A673 (cell line): Measurements from ENCODE around the gene ZDHHC20. TPM values are rescaled to one million over a fixed set of nuclear protein-coding genes. Genes with fewer than 3 reads are reported as not detected.
A peak's percentile ranks its signal among the peaks of the same experiment; 100 is the strongest.

Experiments
- BruUV-seq: library from RNA; stranded (reverse); fragments of 400-500 nt; replicated peaks from 2 replicates; lab custom pipeline; 2021; lab: Mats Ljungman, UMichigan
- CTCF ChIA-PET: fragments of 300-600 bp; sonication (Branson Sonifier 250); formaldehyde crosslinking; loops from one replicate; lab custom pipeline; 2022; ENCODE audit warnings: antibody characterized with exemption; lab: Charles Lee
- POLR2A ChIA-PET: fragments of 300-600 bp; sonication (Branson Sonifier 250); formaldehyde crosslinking; loops from one replicate; lab custom pipeline; 2022; ENCODE audit warnings: antibody characterized with exemption; ENCODE audit not compliant: low non-redundant PET; lab: Charles Lee
- DNase-seq: peaks from one replicate; pipeline ENCODE4 v3.0.0-alpha.2; 2015; ENCODE audit warnings: low spot score
- H3K27ac ChIP-seq: fragments of 200-600 bp; sonication (generic); 2 replicates; pipeline ENCODE4 v1.5.1; 2016; ENCODE audit warnings: mixed run types, low read depth, mild to moderate bottlenecking, mixed read lengths, antibody characterized with exemption, low read length; ENCODE audit not compliant: poor library complexity, severe bottlenecking
- H3K27me3 ChIP-seq: fragments of 200-600 bp; sonication (generic); replicated peaks from 2 replicates; pipeline ENCODE4 v1.6.1; 2017; ENCODE audit warnings: mixed run types, low read depth, mild to moderate bottlenecking, mixed read lengths, antibody characterized with exemption, low read length; ENCODE audit not compliant: insufficient read depth, poor library complexity
- H3K36me3 ChIP-seq: fragments of 200-600 bp; sonication (generic); 2 replicates; pipeline ENCODE4 v1.6.1; 2016; ENCODE audit warnings: mixed run types, mild to moderate bottlenecking, mixed read lengths, antibody characterized with exemption, low read length; ENCODE audit not compliant: insufficient read depth, poor library complexity, severe bottlenecking
- H3K4me1 ChIP-seq: fragments of 200-600 bp; sonication (generic); 2 replicates; pipeline ENCODE4 v1.6.1; 2017; ENCODE audit warnings: mixed run types, mild to moderate bottlenecking, mixed read lengths, antibody characterized with exemption, low read length; ENCODE audit not compliant: insufficient read depth, poor library complexity, severe bottlenecking
- H3K4me3 ChIP-seq: fragments of 200-600 bp; sonication (generic); 2 replicates; pipeline ENCODE4 v1.5.1; 2016; ENCODE audit warnings: low read depth, mixed run types, mild to moderate bottlenecking, mixed read lengths, low read length; ENCODE audit not compliant: poor library complexity, severe bottlenecking
- H3K9me3 ChIP-seq: fragments of 200-600 bp; sonication (generic); 2 replicates; pipeline ENCODE4 v1.6.1; 2016; ENCODE audit warnings: mixed run types, low read depth, mild to moderate bottlenecking, mixed read lengths, antibody characterized with exemption, low read length; ENCODE audit not compliant: poor library complexity, severe bottlenecking
- CTCF ChIP-seq: fragments of 300-800, 200-600 bp; sonication (generic); conservative IDR thresholded peaks from 2 replicates; pipeline ENCODE4 v1.5.1; 2017; ENCODE audit warnings: low read depth, mild to moderate bottlenecking, antibody characterized with exemption, low read length, moderate library complexity, mixed read lengths
- EZH2 ChIP-seq: fragments of 200-600 bp; sonication (generic); IDR thresholded peaks from 2 replicates; pipeline ENCODE4 v1.6.1; 2017; ENCODE audit warnings: borderline replicate concordance, low read depth, mild to moderate bottlenecking, mixed read lengths, antibody characterized with exemption, low read length; ENCODE audit not compliant: poor library complexity, severe bottlenecking
- intact Hi-C: fragments of 100-400 bp; cut with micrococcal nuclease; formaldehyde crosslinking; loops from one replicate; pipeline ENCODE4 v1.10.0; 2022; ENCODE audit not compliant: unreplicated experiment
- total RNA-seq: library from RNA; stranded (reverse); gene quantifications from 2 replicates; pipeline ENCODE4 v1.2.3, GENCODE V29; 2021

Gene ZDHHC20
- total RNA-seq, 1 experiment from 2014 or later: 98.9 TPM

GRCh38 chr13:21478881-21479808, 20.0 kb upstream of the ZDHHC20 start:
- POLR2A ChIA-PET: no interaction called here
- Histone ChIP-seq H3K36me3 (no peaks in the 10 kb centered on the region), H3K27me3 (no peaks in the 10 kb centered on the region), H3K27ac (no peak overlapping the region), H3K9me3 (no peaks in the 10 kb centered on the region), H3K4me3 (peak overlapping the region; percentile 5), H3K4me1 (peaks cover 30% of the 10 kb centered on the region)
- CTCF ChIA-PET: no interaction called here
- TF ChIP-seq EZH2 (no peak), CTCF (peak; percentile 61)
- BruUV-seq: no TSS peak
- intact Hi-C loops: loop anchor here (1.0 to 10.0 kb wide), 8 partner anchors 82 to 1294 kb away; no protein-coding TSS in a partner anchor
- peak; percentile 89 for DNase-seq

- peak; percentile 93 for DNase-seq
- Histone ChIP-seq H3K27ac (peak overlapping the region; percentile 61), H3K36me3 (no peaks in the 10 kb centered on the region), H3K4me3 (peak overlapping the region; percentile 23), H3K27me3 (no peaks in the 10 kb centered on the region), H3K4me1 (peaks cover 30% of the 10 kb centered on the region), H3K9me3 (no peaks in the 10 kb centered on the region)
- BruUV-seq: no TSS peak
- ChIA-PET POLR2A (no interaction called here), CTCF (interaction anchor here (0.5 to 1.7 kb wide), 4 partner anchors 180 to 984 kb away, joined by 3 to 9 read pairs (median 3); no protein-coding TSS in a partner anchor)
- intact Hi-C loops: loop anchor here (1.0 to 10.0 kb wide), 5 partner anchors 80 to 1292 kb away; no protein-coding TSS in a partner anchor
- TF ChIP-seq CTCF (peak; percentile 99), EZH2 (no peak)
These were observed 17.9 kb upstream of the ZDHHC20 start for GRCh38 chr13:21476893-21477472.

GRCh38 chr13:21475115-21475514, 16.0 kb upstream of the ZDHHC20 start:
- ChIA-PET POLR2A (no interaction called here), CTCF (no interaction called here)
- Histone ChIP-seq H3K27me3 (no peaks in the 10 kb centered on the region), H3K4me1 (peaks cover 30% of the 10 kb centered on the region), H3K4me3 (no peak overlapping the region), H3K36me3 (no peaks in the 10 kb centered on the region), H3K27ac (peak overlapping the region; percentile 24), H3K9me3 (no peaks in the 10 kb centered on the region)
- DNase-seq: no peak
- no TSS peak for BruUV-seq
- no peak for TF ChIP-seq CTCF
- TF ChIP-seq EZH2: no peak
- intact Hi-C loops: loop anchor here (5.0 to 10.0 kb wide), 4 partner anchors 78 to 1290 kb away; no protein-coding TSS in a partner anchor
